ENCODE data around the gene CYB5R2.
"Not testable (repeated sequence)": the region's sequence is repeated elsewhere in the genome, so short reads cannot be mapped to it uniquely, and the experiment has no call there.

CYB5R2 gene

GRCh38 chr11:7668464-7668863 is 4.8 kb downstream of the CYB5R2 start:
- DNase-seq: no peak

GRCh38 chr11:7667460-7667859 is 5.8 kb downstream of the CYB5R2 start:
- DNase-seq: no peak

- DNase-seq: no peak
These were observed 6.9 kb downstream of the CYB5R2 start for GRCh38 chr11:7666292-7666866.

GRCh38 chr11:7665473-7666291 is 7.6 kb downstream of the CYB5R2 start:
- DNase-seq: peak; percentile 91

GRCh38 chr11:7664867-7665266 is 8.4 kb downstream of the CYB5R2 start:
- no peak for DNase-seq

GRCh38 chr11:7663531-7663930 is 9.8 kb downstream of the CYB5R2 start:
- not testable (repeated sequence) for DNase-seq

- DNase-seq: no peak
These were observed 15.8 kb downstream of the CYB5R2 start for GRCh38 chr11:7657306-7658025.

GRCh38 chr11:7656704-7657103 is 16.6 kb downstream of the CYB5R2 start:
- DNase-seq: no peak

GRCh38 chr11:7655253-7656217 is 17.8 kb downstream of the CYB5R2 start:
- no peak for DNase-seq

- no peak for DNase-seq
These were observed 19.1 kb downstream of the CYB5R2 start for GRCh38 chr11:7654195-7654705.

GRCh38 chr11:7651700-7652099 is 21.6 kb downstream of the CYB5R2 start:
- no peak for DNase-seq

GRCh38 chr11:7651140-7651551 is 22.2 kb downstream of the CYB5R2 start:
- no peak for DNase-seq

- no peak for DNase-seq
These were observed 25.0 kb downstream of the CYB5R2 start for GRCh38 chr11:7648264-7648663.

- DNase-seq: no peak
These were observed 26.4 kb downstream of the CYB5R2 start for GRCh38 chr11:7646866-7647265.

GRCh38 chr11:7645206-7645605 is 28.1 kb downstream of the CYB5R2 start:
- DNase-seq: no peak

GRCh38 chr11:7643314-7643713 is 30.0 kb downstream of the CYB5R2 start:
- DNase-seq: no peak

GRCh38 chr11:7642747-7643146 is 30.6 kb downstream of the CYB5R2 start:
- DNase-seq: no peak

- DNase-seq: no peak
These were observed 32.5 kb downstream of the CYB5R2 start for GRCh38 chr11:7640816-7641215.

- no peak for DNase-seq
These were observed 33.7 kb downstream of the CYB5R2 start for GRCh38 chr11:7639643-7640025.

- DNase-seq: no peak
These were observed 34.3 kb downstream of the CYB5R2 start for GRCh38 chr11:7638710-7639642.

- DNase-seq: no peak
These were observed 35.7 kb downstream of the CYB5R2 start for GRCh38 chr11:7637447-7638157.

All from activated effector memory CD4-positive, alpha-beta T cell treated with anti-CD3 and anti-CD28 coated beads, Interleukin-2, amount 50 U/mL, for 16 hours (primary cell).